H1 (cell line): Measurements from ENCODE around the gene PTMA. TPM values are rescaled to one million over a fixed set of nuclear protein-coding genes. Genes with fewer than 3 reads are reported as not detected.

ENCODE experiments used
- GTF2F1 ChIP-seq: IDR thresholded peaks from 2 replicates; pipeline ENCODE4 v1.6.1; 2012; ENCODE audit warnings: low read depth, low read length, improper control_type of control experiment, borderline replicate concordance
- USF2 ChIP-seq: IDR thresholded peaks from 2 replicates; pipeline ENCODE4 v1.6.1; 2011; ENCODE audit warnings: low read length, improper control_type of control experiment
- polyA plus RNA-seq, 7 experiments: library from polyadenylated mRNA; depleted of rRNA in 3 of 7; stranded (reverse) in 5 of 7; unstranded in 2 of 7; fragments of >200 nt in 5 of 7; fragments of 200-250 nt in 2 of 7; gene quantifications; 1 replicate in 5 of 7; 2 replicates in 1 of 7; 4 replicates in 1 of 7; pipeline versions ENCODE4 v1.2.1 to v1.2.3, GENCODE V29; 2011 to 2013; ENCODE audit warnings: missing spikeins in 2 of 7, mixed read lengths in 2 of 7
- total RNA-seq: library from RNA; stranded (reverse); fragmentation: NEBNext Ultra II Directional; extraction: Animal tissue kit (Norgen Biotek cat#: 25700); gene quantifications from 2 replicates; pipeline ENCODE4 v1.2.1, GENCODE V29; 2021

The PTMA gene
- total and polyA plus RNA-seq, 2 of the 8 experiments (the other 6 are each of a cell fraction or from before 2014, with no cell fraction given): 683 to 2,680 TPM

- TF ChIP-seq GTF2F1: no peak
- TF ChIP-seq USF2: peak; percentile 94
Measured at GRCh38 chr2:231717281-231718171, 9.2 kb downstream of the PTMA start (continued).
